ENCODE results near the gene SPTBN4.

SPTBN4 gene

DNA sequence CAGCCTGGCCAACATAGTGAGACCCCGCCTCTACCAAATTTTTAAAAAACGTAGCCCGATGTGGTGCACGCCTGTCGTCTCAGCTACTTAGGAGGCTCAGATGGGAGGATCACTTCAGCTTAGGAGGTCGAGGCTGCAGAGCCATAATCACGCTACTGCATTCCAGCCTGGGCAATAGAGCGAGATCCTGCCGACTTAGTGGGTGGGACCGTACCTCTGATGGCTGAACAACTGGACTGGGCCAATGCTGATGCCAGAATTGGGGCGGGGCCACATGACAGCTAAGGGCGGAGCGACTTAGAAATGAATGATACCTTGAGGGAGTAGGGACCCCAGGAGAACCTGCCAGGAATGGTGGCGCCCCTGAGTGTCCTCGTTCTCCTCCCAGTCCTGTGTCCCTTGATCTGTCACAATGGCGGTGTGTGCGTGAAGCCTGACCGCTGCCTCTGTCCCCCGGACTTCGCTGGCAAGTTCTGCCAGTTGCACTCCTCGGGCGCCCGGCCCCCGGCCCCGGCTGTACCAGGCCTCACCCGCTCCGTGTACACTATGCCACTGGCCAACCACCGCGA, 137.9 kb downstream of the SPTBN4 start:
- H3K27ac ChIP-seq (ENCODE audit: low read depth, low read length): no peak overlapping the region

DNA sequence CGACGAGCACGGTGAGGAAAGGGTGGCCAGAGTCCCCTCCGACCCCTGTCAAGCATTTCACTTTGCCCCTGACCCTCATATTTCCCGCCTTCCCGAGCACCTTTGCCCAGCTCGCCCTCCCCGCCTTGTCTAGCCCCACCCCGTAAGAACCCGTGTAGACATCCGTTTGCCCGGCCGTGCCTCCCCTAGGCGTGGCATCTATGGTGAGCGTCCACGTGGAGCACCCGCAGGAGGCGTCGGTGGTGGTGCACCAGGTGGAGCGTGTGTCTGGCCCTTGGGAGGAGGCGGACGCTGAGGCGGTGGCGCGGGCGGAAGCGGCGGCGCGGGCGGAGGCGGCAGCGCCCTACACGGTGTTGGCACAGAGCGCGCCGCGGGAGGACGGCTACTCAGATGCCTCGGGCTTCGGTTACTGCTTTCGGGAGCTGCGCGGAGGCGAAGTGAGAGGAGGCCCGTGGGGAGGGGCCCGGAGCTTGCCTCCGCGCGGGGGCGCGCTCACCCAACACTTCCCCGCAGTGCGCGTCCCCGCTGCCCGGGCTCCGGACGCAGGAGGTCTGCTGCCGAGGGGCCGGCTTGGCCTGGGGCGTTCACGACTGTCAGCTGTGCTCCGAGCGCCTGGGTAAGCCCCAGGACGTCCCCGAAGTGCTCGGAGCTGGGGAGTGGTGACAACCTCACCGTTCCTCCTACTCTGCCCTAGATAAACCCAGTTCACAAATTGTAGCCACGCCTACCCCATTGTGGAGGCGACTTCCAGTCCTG, 138.6 kb downstream of the SPTBN4 start:
- Histone ChIP-seq H3K36me3 (ENCODE audit: insufficient read depth, low read length) (no peaks in the 10 kb centered on the region), H3K79me2 (ENCODE audit: control insufficient read depth, insufficient read depth, low read length, unreplicated experiment) (no peaks in the 10 kb centered on the region), H3K4me1 (ENCODE audit: control insufficient read depth, insufficient read depth, low read length, unreplicated experiment) (peaks cover 8% of the 10 kb centered on the region), H3K4me3 (ENCODE audit: low read depth, low read length) (peak overlapping the region; percentile 55), H3K27me3 (ENCODE audit: insufficient read depth, low read length) (peaks cover 5% of the 10 kb centered on the region; the same call in 1 of the 2 replicates), H3K27ac (ENCODE audit: low read depth, low read length) (no peak overlapping the region), H2AFZ (ENCODE audit: low read length, unreplicated experiment) (no peak overlapping the region)

More for the DNA sequence above, 137.9 kb downstream of the SPTBN4 start:
- H3K27me3 ChIP-seq (ENCODE audit: insufficient read depth, low read length): peaks cover 5% of the 10 kb centered on the region; the same call in 1 of the 2 replicates
- H3K4me1 ChIP-seq (ENCODE audit: control insufficient read depth, insufficient read depth, low read length, unreplicated experiment): peaks cover 8% of the 10 kb centered on the region
- no peaks in the 10 kb centered on the region for H3K79me2 ChIP-seq (ENCODE audit: control insufficient read depth, insufficient read depth, low read length, unreplicated experiment)
- peak overlapping the region; percentile 55 for H3K4me3 ChIP-seq (ENCODE audit: low read depth, low read length)
- H3K36me3 ChIP-seq (ENCODE audit: insufficient read depth, low read length): no peaks in the 10 kb centered on the region
- H2AFZ ChIP-seq (ENCODE audit: low read length, unreplicated experiment): no peak overlapping the region

DNA sequence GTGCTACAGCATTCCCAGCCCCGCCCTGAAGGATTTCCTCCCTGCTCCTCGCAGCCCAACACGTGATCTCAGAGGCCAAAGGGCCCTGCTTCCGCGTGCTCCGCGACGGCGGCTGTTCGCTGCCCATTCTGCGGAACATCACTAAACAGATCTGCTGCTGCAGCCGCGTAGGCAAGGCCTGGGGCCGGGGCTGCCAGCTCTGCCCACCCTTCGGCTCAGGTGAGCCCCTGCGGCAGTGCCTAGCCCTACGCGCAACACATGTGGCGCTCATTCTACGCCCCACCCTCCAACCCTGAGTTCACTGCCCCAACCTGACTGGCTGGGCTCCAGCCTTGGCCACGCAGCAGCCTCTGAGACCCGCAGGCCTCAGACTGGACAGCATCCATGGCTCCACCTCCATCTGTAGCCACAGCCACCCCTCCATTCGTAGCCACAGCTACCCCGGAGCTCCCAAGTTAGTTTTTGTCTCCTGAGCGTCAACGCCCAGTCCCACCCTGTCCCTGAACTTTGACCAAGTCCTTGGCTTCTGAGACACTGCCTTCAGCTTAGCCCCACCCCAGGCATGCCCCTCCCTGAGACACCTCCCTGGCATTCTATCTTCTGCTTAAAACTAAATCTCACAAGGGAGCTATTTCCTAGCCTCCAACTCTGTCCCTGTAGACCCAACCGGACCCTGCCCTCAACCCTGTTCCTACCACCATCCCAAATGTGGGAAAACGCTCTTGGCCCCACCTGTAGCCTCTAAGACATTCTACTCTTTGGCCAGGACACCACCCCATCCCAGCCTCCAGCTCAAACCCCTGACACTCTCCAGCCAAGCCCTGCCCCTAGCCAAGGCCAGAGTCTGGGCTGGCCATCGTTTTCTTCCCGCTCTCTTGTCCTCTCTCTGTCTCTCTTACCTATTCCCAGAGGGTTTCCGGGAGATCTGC, 140.8 kb downstream of the SPTBN4 start:
- H3K36me3 ChIP-seq (ENCODE audit: insufficient read depth, low read length): no peaks in the 10 kb centered on the region
- H3K27ac ChIP-seq (ENCODE audit: low read depth, low read length): no peak overlapping the region
- H3K27me3 ChIP-seq (ENCODE audit: insufficient read depth, low read length): no peaks in the 10 kb centered on the region
- peaks cover 8% of the 10 kb centered on the region for H3K4me1 ChIP-seq (ENCODE audit: control insufficient read depth, insufficient read depth, low read length, unreplicated experiment)
- no peaks in the 10 kb centered on the region for H3K79me2 ChIP-seq (ENCODE audit: control insufficient read depth, insufficient read depth, low read length, unreplicated experiment)
- H2AFZ ChIP-seq (ENCODE audit: low read length, unreplicated experiment): no peak overlapping the region
- no peak overlapping the region for H3K4me3 ChIP-seq (ENCODE audit: low read depth, low read length)

DNA sequence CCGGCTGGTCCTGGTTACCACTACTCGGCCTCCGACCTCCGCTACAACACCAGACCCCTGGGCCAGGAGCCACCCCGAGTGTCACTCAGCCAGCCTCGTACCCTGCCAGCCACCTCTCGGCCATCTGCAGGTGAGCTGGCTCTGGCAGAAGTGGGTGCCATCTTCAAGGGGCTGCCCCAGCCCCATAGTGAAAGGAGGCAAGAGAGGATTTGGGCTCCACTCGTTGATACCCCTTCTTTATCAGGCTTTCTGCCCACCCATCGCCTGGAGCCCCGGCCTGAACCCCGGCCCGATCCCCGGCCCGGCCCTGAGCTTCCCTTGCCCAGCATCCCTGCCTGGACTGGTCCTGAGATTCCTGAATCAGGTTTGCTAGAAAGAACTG, 141.4 kb downstream of the SPTBN4 start:
- Histone ChIP-seq H2AFZ (ENCODE audit: low read length, unreplicated experiment) (no peak overlapping the region), H3K36me3 (ENCODE audit: insufficient read depth, low read length) (no peaks in the 10 kb centered on the region), H3K27me3 (ENCODE audit: insufficient read depth, low read length) (no peaks in the 10 kb centered on the region), H3K4me3 (ENCODE audit: low read depth, low read length) (no peak overlapping the region), H3K4me1 (ENCODE audit: control insufficient read depth, insufficient read depth, low read length, unreplicated experiment) (peaks cover 1% of the 10 kb centered on the region), H3K27ac (ENCODE audit: low read depth, low read length) (no peak overlapping the region), H3K79me2 (ENCODE audit: control insufficient read depth, insufficient read depth, low read length, unreplicated experiment) (no peaks in the 10 kb centered on the region)

GRCh38 chr19:40608957-40609356, 142.2 kb downstream of the SPTBN4 start:
- Histone ChIP-seq H3K4me3 (ENCODE audit: low read depth, low read length) (no peak overlapping the region), H3K27ac (ENCODE audit: low read depth, low read length) (no peak overlapping the region), H2AFZ (ENCODE audit: low read length, unreplicated experiment) (no peak overlapping the region), H3K4me1 (ENCODE audit: control insufficient read depth, insufficient read depth, low read length, unreplicated experiment) (no peaks in the 10 kb centered on the region), H3K27me3 (ENCODE audit: insufficient read depth, low read length) (no peaks in the 10 kb centered on the region), H3K36me3 (ENCODE audit: insufficient read depth, low read length) (no peaks in the 10 kb centered on the region), H3K79me2 (ENCODE audit: control insufficient read depth, insufficient read depth, low read length, unreplicated experiment) (no peaks in the 10 kb centered on the region)

DNA sequence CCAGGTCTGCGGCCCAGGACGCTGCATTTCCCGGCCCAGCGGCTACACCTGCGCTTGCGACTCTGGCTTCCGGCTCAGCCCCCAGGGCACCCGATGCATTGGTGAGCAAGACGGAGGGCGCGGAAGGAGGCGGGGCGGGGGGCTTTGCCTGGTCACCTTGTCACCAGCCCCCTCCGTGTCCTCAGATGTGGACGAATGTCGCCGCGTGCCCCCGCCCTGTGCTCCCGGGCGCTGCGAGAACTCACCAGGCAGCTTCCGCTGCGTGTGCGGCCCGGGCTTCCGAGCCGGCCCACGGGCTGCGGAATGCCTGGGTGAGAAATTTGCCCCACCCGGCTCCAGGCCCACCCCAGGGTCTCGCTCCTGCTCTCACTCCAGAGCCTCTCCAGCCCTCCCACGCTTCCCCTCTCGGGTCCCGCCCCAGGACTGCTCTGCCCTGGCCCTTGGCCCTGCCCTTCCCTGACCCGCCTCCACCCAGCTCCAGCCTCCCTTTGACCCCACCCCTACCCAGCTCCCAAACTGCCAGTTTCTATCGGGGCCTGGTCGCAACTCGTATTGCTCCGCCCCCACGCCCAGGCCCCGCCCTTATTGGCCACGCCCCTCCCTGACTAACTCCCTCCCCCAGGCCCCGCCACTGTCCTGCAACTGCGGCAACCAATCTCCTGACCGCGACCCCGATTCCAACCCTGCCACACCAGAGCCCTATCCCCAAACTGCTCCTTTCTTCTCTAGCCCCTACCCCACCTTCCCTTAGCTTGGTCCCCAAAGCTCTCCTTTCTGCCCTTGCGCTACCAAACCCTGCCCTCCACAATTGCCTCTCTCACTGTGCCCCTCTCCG, 143.0 kb downstream of the SPTBN4 start:
- Histone ChIP-seq H3K36me3 (ENCODE audit: insufficient read depth, low read length) (no peaks in the 10 kb centered on the region), H3K4me3 (ENCODE audit: low read depth, low read length) (peak overlapping the region; percentile 51; the same call in 1 of the 2 replicates), H2AFZ (ENCODE audit: low read length, unreplicated experiment) (no peak overlapping the region), H3K27me3 (ENCODE audit: insufficient read depth, low read length) (no peaks in the 10 kb centered on the region), H3K4me1 (ENCODE audit: control insufficient read depth, insufficient read depth, low read length, unreplicated experiment) (no peaks in the 10 kb centered on the region), H3K27ac (ENCODE audit: low read depth, low read length) (no peak overlapping the region), H3K79me2 (ENCODE audit: control insufficient read depth, insufficient read depth, low read length, unreplicated experiment) (no peaks in the 10 kb centered on the region)

DNA sequence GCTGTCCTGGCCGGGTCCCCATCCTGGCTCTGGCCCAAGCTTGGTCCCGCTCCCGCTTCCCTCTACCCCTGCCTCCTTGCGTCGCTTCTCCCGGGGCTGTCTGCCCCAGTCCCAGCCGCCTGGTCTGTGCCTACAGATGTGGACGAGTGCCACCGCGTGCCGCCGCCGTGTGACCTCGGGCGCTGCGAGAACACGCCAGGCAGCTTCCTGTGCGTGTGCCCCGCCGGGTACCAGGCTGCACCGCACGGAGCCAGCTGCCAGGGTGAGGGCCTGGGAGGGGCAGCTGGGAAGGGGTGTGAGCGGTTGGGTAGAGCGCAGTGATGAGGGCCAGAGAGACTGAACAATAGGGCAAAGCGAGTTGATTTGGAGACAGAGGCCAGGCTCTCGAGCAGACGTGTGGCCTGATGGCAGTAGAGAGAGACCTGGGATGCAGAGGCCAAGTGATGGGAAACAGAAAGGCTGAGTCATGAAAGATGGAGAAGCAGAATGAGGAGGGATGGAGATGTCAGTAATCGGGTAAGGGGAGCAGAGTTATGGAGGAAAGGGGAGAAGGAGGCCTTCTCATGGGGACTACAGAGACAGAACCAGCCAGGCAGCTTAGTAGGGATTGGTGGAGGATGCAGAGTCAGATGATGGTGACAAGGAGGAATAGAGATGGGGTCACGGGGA, 143.7 kb downstream of the SPTBN4 start:
- H3K27me3 ChIP-seq (ENCODE audit: insufficient read depth, low read length): no peaks in the 10 kb centered on the region
- H3K79me2 ChIP-seq (ENCODE audit: control insufficient read depth, insufficient read depth, low read length, unreplicated experiment): no peaks in the 10 kb centered on the region
- H3K27ac ChIP-seq (ENCODE audit: low read depth, low read length): no peak overlapping the region
- H3K4me3 ChIP-seq (ENCODE audit: low read depth, low read length): no peak overlapping the region
- no peaks in the 10 kb centered on the region for H3K36me3 ChIP-seq (ENCODE audit: insufficient read depth, low read length)
- H2AFZ ChIP-seq (ENCODE audit: low read length, unreplicated experiment): no peak overlapping the region
- H3K4me1 ChIP-seq (ENCODE audit: control insufficient read depth, insufficient read depth, low read length, unreplicated experiment): no peaks in the 10 kb centered on the region

DNA sequence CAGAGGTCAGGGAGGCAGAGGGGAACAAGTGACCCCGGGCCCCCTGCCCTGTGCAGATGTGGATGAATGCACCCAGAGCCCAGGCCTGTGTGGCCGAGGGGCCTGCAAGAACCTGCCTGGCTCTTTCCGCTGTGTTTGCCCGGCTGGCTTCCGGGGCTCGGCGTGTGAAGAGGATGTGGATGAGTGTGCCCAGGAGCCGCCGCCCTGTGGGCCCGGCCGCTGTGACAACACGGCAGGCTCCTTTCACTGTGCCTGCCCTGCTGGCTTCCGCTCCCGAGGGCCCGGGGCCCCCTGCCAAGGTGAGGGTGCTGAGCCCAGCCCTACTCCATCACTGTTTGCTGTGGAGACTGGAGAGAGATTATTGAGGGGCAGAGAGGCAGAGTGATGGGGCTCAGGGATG, 144.3 kb downstream of the SPTBN4 start:
- Histone ChIP-seq H3K4me3 (ENCODE audit: low read depth, low read length) (no peak overlapping the region), H3K27ac (ENCODE audit: low read depth, low read length) (no peak overlapping the region), H3K4me1 (ENCODE audit: control insufficient read depth, insufficient read depth, low read length, unreplicated experiment) (no peaks in the 10 kb centered on the region), H3K79me2 (ENCODE audit: control insufficient read depth, insufficient read depth, low read length, unreplicated experiment) (no peaks in the 10 kb centered on the region), H2AFZ (ENCODE audit: low read length, unreplicated experiment) (no peak overlapping the region), H3K36me3 (ENCODE audit: insufficient read depth, low read length) (no peaks in the 10 kb centered on the region), H3K27me3 (ENCODE audit: insufficient read depth, low read length) (no peaks in the 10 kb centered on the region)

- Histone ChIP-seq H3K4me3 (ENCODE audit: low read depth, low read length) (no peak overlapping the region), H3K36me3 (ENCODE audit: insufficient read depth, low read length) (no peaks in the 10 kb centered on the region), H3K79me2 (ENCODE audit: control insufficient read depth, insufficient read depth, low read length, unreplicated experiment) (no peaks in the 10 kb centered on the region), H2AFZ (ENCODE audit: low read length, unreplicated experiment) (no peak overlapping the region), H3K27me3 (ENCODE audit: insufficient read depth, low read length) (no peaks in the 10 kb centered on the region), H3K27ac (ENCODE audit: low read depth, low read length) (no peak overlapping the region), H3K4me1 (ENCODE audit: control insufficient read depth, insufficient read depth, low read length, unreplicated experiment) (no peaks in the 10 kb centered on the region)
Measured at GRCh38 chr19:40611900-40612698, 145.3 kb downstream of the SPTBN4 start.

Measured in ACC112 (cell line).